ENCODE results near the gene TBC1D10A.

DNA sequence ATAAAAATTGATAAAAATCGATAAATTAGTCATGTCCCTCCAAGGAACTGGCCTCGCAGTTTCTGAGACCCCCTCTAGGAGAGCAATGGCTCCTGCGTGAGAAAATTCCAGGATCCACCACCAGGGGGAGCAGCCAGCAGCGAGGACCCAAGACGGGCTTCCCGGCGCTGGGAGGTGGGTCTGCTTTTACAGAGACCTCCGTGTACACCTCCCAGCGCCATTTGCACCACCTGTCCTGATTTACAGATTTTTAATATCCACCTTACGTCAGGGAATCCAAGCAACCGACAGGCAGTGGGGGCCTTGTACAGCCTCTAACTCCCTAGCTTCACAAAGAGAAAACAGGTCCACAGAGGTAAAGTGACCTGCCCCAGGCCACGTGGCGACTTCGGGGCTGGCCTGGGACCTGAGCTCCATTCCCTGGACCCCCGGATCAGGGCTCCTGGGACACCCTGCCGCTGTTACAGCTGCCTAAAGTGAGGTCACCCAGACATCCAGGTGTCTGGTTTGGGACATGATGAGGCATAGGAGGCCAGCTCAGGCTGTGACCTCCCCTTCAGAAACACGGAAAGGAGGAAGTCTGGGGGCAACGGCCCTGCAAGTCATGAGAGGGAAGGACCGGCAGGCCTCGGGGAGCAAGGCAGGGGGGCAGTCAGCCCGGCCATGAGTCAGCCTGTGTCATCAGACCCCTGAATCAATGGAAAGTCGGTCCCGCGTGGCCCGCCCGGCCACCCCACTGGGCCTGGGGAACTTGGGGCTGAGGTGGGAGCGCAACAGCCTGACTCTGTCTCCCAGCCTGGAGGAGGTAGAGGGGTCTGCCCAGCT lies 63.6 kb downstream of the TBC1D10A start:
- TF ChIP-seq POLR2AphosphoS5 (IDR thresholded peaks at IDR 0.05; ENCODE audit: low read depth, low read length) (no peak), POLR2A (IDR thresholded peaks at IDR 0.05; ENCODE audit: low read depth, low read length) (no peak), TAF1 (IDR thresholded peaks at IDR 0.05; ENCODE audit: borderline replicate concordance, low read depth, low read length) (no peak)

Measured in GM12892 (cell line).